ENCODE measurements around the gene IL15RA.
"Not testable (repeated sequence)": the region's sequence is repeated elsewhere in the genome, so short reads cannot be mapped to it uniquely, and the experiment has no call there.

IL15RA gene

DNA sequence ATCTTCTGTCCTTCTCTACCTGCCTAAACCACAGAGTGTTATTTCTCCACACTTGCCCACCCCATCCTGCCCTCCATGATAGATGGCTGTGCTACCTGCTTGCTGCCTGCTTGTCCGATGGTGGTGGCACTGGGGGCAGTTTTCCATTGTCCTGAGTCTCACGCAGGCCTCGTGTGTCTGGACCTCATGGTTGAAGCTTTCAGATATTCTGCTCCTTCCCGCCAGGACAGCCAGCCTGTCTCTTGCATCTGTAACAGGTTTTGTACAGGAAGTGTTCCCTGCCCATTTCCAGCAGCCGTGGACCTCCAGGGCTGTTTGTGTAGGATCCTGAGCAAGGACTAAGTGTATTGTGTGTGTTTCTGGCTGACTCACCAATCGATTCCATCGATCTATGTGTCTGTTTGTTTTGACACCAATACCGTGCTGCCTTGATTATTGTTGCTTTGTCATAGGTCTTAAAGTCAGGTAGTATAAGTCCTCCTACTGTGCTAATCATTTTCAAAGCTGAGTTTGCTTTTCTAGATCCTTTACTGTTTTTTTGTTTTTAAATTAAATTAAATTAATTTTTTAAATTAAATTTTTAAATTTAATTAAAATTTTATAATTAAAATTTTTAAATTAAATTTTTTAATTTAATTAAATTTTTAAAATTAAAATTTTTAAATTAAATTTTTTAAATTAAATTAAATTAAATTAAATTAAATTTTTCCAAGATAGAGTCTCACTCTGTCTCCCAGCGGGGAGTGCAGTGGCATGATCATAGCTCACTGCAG is 8.5 kb downstream of the IL15RA start:
- DNase-seq (ENCODE audit: low read depth), result no peak

DNA sequence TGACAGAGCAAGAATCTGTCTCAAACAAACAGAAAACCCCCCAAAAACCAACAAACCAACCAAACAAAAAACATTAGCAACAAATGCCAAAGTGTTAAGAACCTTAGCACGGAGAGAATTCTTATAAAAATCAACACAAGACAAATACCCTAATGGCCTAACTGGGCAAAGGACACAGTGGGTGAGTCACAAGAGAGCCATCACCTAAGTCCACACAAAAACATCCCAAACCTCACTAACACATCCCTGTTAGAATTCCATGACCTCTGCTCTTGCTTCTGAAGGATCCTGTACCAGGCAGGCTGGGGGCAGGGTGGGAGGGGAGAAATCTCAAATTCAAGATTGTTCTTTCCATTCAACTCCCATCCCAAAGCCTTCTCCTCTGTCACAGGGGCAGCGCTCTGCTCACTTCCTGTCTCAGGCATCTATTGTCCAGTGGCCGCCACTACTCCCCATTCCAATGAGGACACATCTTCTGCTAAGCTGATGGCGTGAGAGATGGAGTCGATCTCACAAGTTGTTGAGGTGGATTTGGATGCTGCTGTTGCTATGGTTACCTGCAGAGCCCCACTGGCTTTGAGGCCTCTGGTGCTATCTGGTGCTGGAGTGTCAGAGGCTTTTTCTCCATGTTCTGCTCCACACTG is 9.2 kb downstream of the IL15RA start:
- no peak for DNase-seq (ENCODE audit: low read depth)

DNA sequence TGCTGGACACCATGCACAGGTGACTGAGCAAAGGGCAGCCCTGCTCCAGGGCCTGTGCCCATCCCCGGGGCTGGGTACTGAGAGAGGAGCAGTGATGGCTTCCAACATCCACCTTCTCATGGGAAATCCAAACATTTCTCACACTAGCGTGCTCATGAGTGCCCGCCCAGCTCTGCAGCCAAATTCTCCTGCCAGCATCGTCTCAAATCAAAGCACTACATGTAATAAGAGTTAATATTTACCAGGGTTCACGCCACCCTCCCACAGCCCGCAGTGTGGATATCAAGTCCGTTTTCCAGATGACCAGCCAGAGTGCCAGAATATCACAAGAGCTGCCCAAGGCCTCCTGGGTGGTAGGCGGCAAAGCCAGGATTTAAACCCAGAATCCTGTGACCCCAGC is 12.1 kb downstream of the IL15RA start:
- no peak for DNase-seq (ENCODE audit: low read depth)

DNA sequence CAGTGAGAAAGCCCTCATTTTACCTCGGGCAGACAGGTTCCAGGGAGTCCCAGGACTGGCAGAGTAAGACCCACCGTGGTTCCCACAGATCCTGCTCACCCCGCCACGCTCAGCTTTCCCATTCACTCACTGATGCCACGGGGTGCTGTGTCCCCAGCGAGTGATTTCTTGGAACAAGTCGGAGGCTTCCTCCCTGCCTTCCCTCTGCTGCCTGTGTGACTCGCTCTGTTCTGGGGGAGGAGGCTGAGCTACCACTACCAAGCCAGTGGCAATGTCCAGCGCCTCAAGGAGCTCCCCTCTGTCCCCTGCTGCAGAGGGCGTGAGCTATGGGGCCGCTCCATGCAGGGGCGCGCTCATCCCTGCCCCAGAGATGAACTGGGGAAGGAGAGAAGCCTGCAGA is 12.6 kb downstream of the IL15RA start:
- no peak for DNase-seq (ENCODE audit: low read depth)

DNA sequence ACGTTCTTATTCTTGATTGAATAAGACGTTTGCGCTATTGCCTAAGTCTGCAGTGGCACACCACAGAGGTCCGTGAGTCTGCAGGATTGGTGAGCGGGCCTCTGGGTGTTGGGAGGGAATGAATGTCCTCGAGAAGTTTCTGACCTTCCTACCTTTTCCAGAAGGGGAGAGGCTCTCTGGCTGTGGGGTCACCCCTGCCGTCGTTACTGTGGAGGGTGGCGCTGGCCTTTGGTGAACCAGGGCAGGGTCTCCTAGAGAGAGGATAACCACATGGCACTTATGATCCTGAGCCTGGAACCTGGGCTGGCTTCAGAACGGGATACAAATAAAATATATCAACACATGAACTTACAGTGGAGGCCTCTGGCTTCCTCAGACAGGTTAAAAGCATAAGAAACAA is 13.8 kb downstream of the IL15RA start:
- no peak for DNase-seq (ENCODE audit: low read depth)

DNA sequence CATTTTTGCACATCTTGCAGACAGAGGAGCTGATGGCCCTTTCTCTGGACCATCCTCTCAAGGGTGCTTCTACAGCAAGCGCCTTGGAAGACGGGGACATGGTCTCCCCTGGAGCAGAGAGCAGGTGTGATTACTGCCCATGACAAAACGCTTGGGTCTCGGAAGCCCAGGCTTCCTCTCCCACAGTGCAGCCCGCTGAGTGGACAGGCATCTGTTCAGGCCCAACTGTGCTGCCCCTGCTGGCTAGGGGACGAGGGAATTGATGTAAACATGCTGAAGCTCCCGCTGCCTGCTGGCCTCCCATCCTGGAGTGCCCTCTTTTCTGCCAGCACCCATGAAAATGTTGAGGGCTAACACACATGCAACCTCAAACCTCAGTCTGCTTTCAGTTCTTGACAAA is 14.3 kb downstream of the IL15RA start:
- no peak for DNase-seq (ENCODE audit: low read depth)

DNA sequence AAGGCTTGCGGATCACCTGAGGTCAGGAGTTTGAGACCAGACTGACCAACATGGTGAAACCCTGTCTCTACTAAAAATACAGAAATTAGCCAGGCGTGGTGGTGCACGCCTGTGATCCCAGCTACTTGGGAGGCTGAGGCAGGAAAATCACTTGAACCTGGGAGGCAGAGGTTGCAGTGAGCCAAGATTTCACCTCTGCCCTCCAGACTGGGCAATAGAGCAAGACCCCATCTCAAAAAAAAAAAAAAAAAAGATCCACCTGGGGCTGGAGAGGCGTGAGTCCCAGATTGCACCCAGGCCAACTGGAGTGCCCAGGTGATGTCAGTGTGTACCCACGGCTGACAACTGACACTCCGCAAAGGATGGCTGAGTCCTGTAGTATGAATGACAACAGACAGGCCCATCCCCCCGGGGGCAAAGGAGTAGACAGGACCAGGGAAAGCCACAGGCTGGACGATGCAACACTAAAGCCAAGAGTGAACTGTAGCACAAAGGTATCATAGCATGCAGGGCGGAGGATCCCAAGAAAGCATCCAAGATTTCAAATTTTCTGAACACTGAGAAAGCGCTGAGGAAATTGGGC is 14.9 kb downstream of the IL15RA start:
- DNase-seq (ENCODE audit: low read depth), result not testable (repeated sequence)

DNA sequence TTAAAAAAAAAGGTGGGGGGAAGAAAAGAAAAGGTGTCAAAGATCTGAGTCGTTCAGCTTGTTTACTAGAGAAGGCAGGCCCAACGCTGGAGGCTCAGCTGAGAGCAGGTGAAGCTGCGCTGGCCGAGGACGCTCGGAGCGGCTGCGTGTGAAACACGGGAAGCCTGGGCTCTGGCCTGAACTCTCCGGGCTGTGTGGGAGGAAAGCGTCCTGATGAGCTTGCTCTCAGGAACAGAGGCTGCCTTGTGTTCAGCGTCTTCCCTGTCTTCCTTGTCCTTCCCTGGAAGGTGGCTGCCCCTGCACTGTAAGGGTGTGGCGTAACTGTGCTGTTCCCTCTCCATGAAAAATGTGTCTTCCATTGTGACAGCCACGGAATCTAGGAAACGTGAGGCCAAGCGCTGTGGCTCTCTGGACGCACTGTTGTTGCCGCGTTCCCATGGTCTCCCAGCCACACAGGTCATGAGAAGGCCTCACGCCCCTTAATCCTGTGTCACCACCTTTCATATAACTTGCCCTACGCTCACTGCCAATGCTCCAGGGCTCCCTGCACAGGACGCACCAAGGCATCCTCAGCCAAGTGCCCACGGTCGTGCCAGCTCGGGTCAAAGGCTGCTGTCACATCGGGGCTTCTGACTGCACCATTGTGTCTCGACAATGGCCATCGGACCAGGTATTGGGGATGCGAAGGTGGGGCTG is 15.8 kb downstream of the IL15RA start:
- DNase-seq (ENCODE audit: low read depth), result no peak

DNA sequence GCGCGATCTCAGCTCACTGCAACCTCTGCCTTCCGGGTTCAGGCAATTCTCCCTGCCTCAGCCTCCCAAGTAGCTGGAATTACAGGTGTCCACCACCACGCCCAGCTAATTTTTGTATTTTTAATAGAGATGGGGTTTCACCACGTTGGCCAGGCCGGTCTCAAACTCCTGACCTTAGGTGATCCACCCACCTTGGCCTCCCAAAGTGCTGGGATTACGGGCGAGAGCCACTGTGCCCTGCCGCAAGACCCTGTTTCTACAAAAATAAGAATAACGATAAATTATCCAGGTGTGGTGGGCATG is 16.4 kb downstream of the IL15RA start:
- not testable (repeated sequence) for DNase-seq (ENCODE audit: low read depth)

DNA sequence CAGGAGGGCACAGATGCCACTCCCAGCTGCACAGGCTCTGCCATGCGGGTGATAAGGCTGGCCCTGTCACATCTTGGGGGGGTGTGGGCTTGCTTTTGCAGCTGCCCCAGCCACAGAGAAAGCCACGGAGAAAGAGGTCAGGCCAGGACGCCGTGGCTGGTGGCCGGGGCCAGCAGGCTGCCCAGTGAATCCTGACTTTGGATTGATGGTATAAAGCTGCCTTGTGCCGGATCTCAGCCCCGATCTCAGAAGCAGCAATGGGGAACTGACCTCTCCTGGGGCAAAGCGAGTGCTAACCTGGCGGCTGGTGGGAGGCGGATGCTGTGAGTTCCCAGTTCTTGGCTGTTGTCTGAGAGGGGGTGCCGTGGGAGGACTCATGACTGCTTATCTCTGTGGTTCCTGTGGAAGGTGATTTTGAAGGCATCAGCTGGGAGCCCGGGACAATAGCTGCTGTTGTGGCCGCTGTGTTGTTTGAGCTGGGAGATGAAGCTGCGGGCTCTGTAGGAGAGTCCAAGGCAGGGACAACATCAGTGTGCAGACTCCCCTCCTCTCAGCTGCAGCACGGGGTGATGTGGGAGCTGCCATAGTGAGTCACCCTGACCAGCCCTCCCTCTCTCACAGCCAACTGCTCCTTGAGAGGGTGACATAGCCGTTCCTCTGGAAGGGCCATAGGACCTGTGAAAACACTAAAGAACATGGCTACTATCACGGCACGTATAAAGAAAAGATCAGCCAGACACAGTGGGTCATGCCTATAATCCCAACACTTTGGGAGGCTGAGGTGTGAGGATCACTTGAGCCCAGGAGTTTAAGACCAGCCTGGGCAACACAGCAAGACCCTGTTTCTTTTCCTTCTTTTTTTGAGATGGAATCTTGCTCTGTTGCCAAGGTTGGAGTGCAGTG is 17.0 kb downstream of the IL15RA start:
- DNase-seq (ENCODE audit: low read depth), result no peak

DNA sequence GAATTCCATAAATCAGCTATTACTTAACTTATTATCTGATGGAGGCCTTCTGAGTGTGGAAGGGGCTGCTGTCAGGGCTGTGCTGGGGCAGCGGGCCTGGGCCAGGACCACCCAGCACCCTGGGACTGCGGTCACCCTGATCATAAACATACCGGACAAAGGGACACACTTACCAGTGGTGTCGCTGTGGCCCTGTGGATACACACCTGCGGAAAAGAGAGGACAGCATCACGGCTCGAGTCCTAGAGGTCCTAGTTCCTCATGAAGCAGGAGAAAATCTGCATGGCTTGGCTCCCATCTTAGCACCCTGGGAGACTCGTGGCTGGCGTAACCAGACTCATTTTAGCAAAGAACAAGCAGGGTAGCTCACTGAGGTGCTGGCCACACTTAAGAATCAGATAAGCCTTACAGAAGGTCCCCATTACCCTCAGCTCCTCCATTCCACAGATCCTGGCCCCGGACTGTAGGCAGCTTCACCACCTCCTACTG is 17.7 kb downstream of the IL15RA start:
- DNase-seq (ENCODE audit: low read depth), result no peak

DNA sequence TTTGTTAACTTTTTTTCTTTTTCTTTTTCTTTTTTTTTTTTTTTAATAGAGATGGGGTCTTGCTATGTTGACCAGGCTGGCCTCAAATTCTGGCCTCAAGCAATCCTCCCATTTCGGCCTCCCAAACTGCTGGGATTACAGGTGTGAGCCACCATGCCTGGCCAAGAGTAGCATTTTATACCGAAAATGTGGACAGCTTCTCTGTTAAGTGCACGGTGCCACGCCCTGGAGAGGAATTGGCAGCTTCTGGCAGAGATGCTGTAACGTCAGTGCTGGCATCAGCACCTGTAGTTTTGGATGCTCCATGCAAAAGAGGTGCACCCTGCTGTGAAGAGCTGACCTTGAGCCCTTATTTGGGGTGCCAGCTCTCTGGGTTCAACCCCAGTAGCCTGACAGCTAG is 18.2 kb downstream of the IL15RA start:
- no peak for DNase-seq (ENCODE audit: low read depth)

DNA sequence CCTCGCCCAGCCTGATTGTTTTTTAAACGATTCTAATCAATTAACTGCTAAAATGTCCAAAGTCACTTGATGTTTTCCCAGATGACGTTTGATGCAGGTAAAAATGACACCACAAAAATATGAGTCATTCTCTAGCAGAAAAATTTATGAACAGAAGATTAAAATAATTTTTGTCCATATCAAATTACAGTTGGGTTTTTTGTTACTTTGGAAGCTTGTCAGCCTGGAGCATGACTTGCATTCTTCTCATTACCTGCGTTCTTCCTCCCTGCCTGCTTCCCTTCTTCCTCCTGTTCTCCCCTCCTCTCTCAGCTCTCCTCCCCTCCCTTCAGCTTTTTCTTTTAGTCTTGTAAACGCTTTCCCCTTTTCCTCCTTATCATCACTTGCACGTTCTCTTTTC is 18.7 kb downstream of the IL15RA start:
- no peak for DNase-seq (ENCODE audit: low read depth)

DNA sequence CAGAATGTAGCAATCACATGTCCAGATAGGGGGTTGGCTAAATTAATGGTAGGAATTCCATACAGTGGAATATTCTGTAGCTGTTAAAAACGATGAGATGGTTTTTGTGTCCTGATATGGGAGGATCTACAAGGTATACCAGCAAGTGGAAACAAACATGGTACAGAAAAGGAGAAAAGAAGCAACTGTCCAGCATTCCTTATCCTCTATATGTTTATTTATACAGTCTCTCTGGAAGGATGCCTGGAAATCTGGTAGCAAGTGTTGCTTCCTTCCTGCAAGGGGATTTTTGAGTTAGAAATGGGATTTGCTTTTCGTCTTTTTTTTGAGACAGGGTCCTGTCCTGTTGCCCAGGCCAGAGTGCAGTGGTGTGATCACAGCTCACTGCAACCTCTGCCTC is 19.3 kb downstream of the IL15RA start:
- no peak for DNase-seq (ENCODE audit: low read depth)

DNA sequence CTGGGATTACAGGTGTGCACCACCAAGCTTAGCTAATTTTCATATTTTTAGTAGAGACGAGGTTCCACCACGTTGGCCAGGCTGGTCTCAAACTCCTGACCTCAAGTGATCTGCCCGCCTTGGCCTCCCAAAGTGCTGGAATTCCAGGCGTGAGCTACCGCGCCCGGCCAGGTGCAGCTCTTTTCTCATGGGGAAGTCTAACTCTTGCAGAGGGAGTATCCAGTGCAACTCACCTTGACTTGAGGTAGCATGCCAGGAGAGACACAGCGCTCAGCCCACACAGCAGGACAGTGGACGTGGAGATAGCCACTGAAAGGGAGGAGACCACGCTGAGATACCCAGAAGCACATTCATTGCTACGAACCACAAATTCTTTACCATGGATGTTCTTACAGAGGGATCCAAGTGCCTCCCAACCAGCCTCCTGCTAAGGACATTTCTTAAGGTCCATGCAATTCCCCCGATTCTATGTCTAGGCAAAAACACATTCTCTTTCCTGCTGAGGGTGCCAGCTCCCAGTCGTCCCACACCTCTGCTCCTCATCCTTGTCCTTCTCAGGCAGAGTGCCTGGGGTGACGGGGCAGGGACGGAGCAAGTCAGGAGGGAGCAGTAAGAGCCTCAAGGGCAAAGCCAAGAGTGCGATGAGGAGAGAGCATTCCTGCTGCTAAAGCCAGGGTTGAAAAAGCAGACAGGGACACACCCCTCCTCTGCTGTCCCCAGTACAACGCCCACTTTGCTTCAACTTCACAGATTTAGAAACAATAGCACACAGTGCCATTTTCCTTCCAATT is 21.0 kb downstream of the IL15RA start:
- no peak for DNase-seq (ENCODE audit: low read depth)

DNA sequence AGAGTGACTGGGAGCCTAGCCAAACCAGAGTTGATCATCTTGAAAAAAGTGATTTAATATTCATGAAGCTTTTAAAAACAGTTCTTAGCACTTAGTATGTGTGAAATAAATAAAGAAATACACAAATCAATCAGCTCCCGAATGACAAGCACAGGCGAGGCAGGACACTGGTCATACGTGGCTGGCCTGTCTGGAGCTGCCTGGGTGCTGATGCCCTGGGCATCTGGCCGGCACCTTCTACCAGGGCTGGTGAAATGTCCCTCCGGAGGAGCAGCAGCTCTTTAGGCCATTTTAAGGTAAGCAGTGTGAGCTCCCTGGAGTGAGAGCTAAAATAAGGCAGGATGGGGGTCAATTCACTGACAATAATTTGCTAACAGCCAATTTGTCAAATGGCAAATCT is 23.7 kb downstream of the IL15RA start:
- no peak for DNase-seq (ENCODE audit: low read depth)

DNA sequence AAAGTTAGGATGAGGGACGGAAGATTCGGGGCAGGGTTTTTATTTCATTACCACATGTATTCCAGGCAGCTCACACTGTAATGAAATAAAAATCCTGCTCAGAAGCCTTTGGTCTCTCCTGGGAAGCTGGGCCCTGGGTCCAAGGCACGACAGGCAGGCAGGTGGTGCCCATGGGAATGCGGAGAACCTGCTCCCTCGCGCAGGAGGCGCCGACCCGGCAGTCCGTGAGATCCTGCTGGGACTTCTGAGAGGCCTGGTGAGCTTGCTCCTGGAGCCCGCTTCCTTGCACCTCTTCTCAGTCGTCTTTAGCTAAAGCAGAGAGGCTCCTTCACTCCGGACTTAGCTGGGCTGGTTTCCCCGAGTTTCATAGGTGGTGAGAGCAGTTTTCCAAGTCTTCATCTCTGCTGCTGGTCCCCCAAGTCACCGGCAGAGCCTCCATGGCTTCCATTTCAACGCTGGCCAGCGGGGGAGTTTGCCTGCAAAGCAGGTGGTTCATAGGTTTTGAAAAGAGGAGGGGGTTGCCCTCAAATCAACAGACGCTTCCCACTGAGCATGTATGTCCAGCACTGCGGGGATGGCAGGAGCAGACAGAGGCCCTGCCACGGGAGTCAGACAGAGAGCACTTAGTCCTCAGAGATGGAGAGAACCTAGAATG is 24.5 kb downstream of the IL15RA start:
- DNase-seq (ENCODE audit: low read depth), result no peak

DNA sequence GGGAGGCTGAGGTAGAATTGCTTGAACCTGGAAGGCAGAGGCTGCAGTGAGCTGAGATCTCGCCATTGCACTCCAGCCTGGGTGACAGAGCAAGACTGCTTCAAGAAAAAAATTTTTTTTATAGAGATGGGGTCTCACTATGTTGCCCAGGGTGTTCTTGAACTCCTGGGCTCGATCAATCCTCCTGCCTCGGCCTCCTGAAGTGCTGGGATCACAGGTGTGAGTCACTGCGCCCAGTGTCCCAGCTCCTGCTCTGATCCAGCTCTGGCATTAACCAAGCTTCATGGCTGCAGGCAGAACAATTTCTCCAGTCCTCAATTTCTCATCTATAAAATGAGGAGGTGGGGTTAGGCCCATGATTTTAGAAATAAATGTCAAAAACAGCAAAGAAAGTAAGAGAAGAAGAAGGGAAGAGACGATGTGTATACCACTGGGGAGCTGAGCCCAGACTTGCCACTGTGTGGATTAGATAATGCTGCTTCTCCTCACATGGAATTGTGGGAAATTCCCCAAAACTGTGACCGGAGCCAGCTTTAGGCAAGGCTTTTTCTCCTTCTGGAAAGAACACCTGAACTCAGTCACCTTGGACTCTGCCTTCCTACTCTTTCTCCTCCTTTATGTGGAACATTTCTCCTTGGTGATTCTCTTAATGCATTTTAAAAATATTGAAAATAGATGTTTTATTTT is 25.5 kb downstream of the IL15RA start:
- no peak for DNase-seq (ENCODE audit: low read depth)

DNA sequence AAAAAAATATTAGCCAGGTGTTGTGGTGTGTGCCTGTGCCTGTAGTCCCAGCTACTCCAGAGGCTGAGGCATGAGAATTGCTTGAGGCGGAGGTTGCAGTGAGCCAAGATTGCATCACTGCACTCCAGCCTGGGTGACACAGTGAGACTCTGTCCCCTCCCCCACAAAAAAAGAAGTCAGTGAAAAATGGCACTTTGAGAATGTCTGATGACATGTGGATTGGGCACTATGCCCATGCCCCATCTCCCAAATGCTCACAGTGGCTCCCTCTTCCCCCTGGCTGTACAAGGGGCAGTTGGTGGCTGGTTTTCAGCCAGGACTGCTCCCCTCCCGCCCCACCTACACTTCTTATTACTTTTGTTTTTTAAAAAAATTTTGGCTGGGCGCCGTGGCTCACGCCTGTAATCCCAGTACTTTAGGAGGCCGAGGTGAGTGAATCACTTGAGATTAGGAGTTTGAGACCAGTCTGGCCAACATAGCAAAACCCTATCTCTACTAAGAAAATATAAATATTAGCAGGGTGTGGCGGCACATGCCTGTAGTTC is 26.1 kb downstream of the IL15RA start:
- DNase-seq (ENCODE audit: low read depth), result no peak

All from HS-5 (cell line).